HG03066 (cell line): ENCODE measurements around the gene C11orf24.

Source experiments
- ATAC-seq: cut with Tn5 transposase; IDR thresholded peaks from one replicate; pipeline ENCODE4 v1.9.1; 2021; ENCODE audit warnings: low read depth; ENCODE audit not compliant: unreplicated experiment

The C11orf24 gene

DNA sequence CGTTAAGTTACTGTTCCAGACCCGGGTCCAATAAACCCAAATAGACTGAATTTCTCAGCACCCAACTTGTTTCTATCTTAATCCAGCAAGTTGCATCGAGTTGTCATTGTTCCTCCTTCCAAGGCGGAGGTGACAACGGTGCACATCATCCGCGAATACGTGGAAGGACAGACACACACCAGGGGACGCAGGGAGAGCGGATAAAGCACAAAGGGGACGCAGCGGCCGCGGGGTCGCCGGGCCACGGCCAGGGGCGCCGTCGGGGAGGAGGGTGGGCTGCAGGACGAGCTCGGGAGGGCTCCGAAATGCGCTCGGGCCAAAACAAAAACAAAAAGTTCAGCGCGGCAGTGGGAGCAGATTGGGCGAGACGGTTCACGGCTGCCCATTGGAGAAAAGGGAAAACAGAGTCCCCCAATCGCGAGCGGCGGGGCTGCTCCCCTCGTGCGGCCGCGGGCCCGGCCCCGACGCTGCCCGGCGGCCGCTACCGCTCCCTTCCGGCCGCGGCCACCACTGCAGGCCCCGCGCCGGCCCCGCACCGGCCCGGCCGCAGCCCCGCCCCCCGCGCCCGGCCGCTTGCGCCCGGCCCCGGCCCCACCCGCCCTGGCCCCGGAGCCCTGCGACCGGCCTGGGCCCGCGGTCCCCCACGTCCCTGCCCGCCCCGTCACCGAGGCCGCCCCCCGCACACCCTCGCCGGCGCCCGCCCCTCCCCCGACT lies 59.2 kb downstream of the C11orf24 start:
- peak; percentile 51 for ATAC-seq

GRCh38 chr11:68211546-68211945 lies 60.2 kb downstream of the C11orf24 start:
- ATAC-seq: no peak
